ENCODE measurements around the gene CLCN6. TPM values are rescaled to one million over a fixed set of nuclear protein-coding genes. Genes with fewer than 3 reads are reported as not detected.

The CLCN6 gene
- total RNA-seq, 4 donors from 2014 or later: 24.3 to 30.3 (median 25.6) TPM

DNA sequence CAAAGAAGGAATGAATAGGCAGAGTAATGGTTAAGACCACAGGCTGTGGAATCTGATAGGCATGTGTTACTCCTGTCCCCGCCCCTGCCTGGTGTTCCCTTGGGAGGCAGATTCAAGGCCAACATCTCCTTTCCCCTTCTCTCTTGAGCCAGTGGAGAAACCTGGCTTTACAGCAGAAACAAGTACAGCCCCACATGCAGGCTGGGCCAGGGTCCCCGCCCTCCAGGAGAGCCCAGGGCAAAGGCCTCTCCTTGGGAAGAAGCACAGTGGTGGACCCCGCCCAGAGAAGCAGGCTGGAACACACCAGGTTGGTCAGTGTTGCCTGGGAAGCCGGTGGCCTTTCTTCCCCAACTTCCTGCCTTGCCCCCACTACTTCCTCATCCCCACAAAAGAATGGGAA is 37.2 kb upstream of the CLCN6 start:
- DNase-seq (ENCODE audit: low spot score in 2 of 2): no peak
- Histone ChIP-seq H3K36me3 (no peaks in the 10 kb centered on the region), H3K27me3 (peaks cover 0 to 14% of the 10 kb centered on the region in 2 donors), H3K27ac (no peak overlapping the region), H3K9me3 (no peaks in the 10 kb centered on the region), H3K4me1 (no peaks in the 10 kb centered on the region), H3K4me3 (no peak overlapping the region)
- TF ChIP-seq, protein P1, sequence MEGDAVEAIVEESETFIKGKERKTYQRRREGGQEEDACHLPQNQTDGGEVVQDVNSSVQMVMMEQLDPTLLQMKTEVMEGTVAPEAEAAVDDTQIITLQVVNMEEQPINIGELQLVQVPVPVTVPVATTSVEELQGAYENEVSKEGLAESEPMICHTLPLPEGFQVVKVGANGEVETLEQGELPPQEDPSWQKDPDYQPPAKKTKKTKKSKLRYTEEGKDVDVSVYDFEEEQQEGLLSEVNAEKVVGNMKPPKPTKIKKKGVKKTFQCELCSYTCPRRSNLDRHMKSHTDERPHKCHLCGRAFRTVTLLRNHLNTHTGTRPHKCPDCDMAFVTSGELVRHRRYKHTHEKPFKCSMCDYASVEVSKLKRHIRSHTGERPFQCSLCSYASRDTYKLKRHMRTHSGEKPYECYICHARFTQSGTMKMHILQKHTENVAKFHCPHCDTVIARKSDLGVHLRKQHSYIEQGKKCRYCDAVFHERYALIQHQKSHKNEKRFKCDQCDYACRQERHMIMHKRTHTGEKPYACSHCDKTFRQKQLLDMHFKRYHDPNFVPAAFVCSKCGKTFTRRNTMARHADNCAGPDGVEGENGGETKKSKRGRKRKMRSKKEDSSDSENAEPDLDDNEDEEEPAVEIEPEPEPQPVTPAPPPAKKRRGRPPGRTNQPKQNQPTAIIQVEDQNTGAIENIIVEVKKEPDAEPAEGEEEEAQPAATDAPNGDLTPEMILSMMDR (IDR thresholded peaks at IDR 0.05): no peak
- TF ChIP-seq EP300 (IDR thresholded peaks at IDR 0.05) (no peak), POLR2A (IDR thresholded peaks at IDR 0.05) (no peak)
- WGBS, 2 donors: 46 to 56% methylated on average over 4 of the region's 4 CpGs

DNA sequence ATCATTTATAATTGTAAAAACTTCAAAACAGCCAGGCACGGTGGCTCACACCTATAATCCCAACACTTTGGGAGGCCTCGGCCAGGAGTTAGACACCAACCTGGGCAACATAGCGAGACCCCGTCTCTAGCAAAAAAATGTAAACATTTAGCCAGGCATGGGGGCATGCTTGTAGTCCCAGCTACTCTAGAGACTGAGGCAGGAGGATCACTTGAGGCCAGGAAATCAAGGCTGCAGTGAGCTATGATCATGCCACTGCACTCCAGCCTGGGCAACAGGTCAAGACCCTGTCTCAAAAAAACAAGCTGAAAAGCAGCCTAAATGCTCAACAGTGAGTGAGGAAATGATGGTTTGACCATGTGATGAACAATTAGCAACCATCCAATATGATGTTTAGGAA is 36.7 kb upstream of the CLCN6 start:
- WGBS, 2 donors: 80 to 87% methylated on average over 4 of the region's 4 CpGs
- Histone ChIP-seq H3K4me1 (no peaks in the 10 kb centered on the region), H3K27me3 (peaks cover 0 to 11% of the 10 kb centered on the region in 2 donors), H3K27ac (no peak overlapping the region), H3K9me3 (no peaks in the 10 kb centered on the region), H3K4me3 (no peak overlapping the region), H3K36me3 (no peaks in the 10 kb centered on the region)
- no peak for DNase-seq (ENCODE audit: low spot score in 2 of 2)
- TF ChIP-seq POLR2A (IDR thresholded peaks at IDR 0.05) (no peak), EP300 (IDR thresholded peaks at IDR 0.05) (no peak)
- TF ChIP-seq, protein P1 (IDR thresholded peaks at IDR 0.05): no peak

DNA sequence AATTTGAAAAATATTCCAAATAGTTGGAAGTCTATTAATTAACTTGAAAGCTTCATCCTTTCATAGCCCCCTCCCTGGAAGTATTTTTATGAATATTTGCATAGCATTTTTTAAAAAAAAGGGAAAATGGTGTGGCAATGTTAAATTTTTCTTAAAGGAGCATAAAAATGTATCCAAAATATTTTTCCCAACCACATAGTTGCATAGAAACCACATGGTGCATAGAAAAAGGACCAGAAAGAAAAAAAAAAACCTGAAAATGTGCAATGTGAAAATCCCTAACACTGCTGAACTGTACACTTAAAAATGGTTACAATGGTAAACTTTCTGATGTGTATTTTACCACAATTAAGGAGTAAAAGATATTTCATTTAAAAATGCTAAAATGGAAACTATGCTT is 36.0 kb upstream of the CLCN6 start:
- no peak for DNase-seq (ENCODE audit: low spot score in 2 of 2)
- no peaks in the 10 kb centered on the region for H3K9me3 ChIP-seq
- TF ChIP-seq, protein P1 (IDR thresholded peaks at IDR 0.05): no peak
- TF ChIP-seq EP300 (IDR thresholded peaks at IDR 0.05): no peak
- no peak for TF ChIP-seq POLR2A (IDR thresholded peaks at IDR 0.05)
- H3K4me1 ChIP-seq: no peaks in the 10 kb centered on the region
- no peaks in the 10 kb centered on the region for H3K36me3 ChIP-seq
- no peak overlapping the region for H3K4me3 ChIP-seq
- H3K27me3 ChIP-seq: peaks cover 0 to 11% of the 10 kb centered on the region in 2 donors
- H3K27ac ChIP-seq: no peak overlapping the region

DNA sequence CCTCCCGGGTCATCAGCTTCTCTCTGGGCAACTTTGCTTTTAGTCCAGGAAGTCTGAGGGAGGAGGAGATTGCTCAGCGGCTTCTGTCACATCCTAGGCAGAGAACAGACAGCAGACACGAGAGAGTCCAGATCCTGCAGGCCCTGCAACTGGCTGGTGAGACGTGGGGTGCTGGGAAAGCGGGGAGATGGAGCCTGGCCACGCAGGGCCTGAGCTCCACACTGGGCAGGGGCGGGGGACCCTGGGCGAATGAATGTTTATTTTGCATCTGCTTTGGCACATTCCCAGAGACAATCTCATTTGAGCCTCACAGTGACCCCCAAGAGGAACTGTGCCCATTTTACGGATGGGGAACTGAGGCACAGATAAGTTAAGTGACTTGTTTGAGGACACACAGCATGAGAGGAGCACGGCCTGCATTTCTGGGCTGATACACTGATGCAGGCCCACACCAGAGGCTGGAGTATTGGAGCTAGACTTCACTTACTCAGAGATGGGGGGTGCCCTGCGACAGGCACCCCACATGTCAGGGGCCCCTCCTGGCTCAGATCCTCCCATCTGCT is 34.4 kb upstream of the CLCN6 start:
- Histone ChIP-seq H3K9me3 (no peaks in the 10 kb centered on the region), H3K27me3 (no peaks in the 10 kb centered on the region), H3K4me3 (no peak overlapping the region), H3K4me1 (no peaks in the 10 kb centered on the region), H3K36me3 (no peaks in the 10 kb centered on the region), H3K27ac (no peak overlapping the region)
- TF ChIP-seq EP300 (IDR thresholded peaks at IDR 0.05): no peak
- no peak for TF ChIP-seq POLR2A (IDR thresholded peaks at IDR 0.05)
- TF ChIP-seq, protein P1 (IDR thresholded peaks at IDR 0.05): no peak
- no peak for DNase-seq (ENCODE audit: low spot score in 2 of 2)
- 64 to 69% methylated on average over 10 to 11 of the region's 11 CpGs for WGBS, 2 donors

DNA sequence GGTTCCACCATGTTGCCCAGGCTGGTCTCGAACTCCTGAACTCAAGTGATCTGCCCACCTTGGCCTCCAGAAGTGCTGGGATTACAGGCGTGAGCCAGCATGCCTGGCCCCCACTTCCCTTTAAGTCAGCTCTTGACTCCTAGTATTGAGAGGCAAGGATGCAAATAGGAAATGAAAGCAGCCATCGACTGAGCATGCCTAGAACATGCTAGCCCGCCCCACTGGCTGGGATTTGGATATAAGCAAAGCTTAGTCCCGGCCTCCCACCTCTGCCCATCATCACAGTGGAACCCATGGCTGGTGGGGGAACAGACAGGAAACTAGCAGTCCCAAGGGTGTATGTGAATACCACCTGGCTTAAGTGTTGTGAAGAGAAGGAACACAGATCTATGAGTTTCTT is 33.5 kb upstream of the CLCN6 start:
- no peaks in the 10 kb centered on the region for H3K36me3 ChIP-seq
- no peak overlapping the region for H3K4me3 ChIP-seq
- no peaks in the 10 kb centered on the region for H3K4me1 ChIP-seq
- TF ChIP-seq EP300 (IDR thresholded peaks at IDR 0.05): no peak
- TF ChIP-seq, protein P1 (IDR thresholded peaks at IDR 0.05): no peak
- TF ChIP-seq POLR2A (IDR thresholded peaks at IDR 0.05): no peak
- DNase-seq (ENCODE audit: low spot score in 2 of 2): no peak
- no peaks in the 10 kb centered on the region for H3K27me3 ChIP-seq
- no peaks in the 10 kb centered on the region for H3K9me3 ChIP-seq
- H3K27ac ChIP-seq: no peak overlapping the region
- 52 to 58% methylated on average over 5 of the region's 5 CpGs for WGBS, 2 donors
